ENCODE results near the gene AMFR.

The AMFR gene

DNA sequence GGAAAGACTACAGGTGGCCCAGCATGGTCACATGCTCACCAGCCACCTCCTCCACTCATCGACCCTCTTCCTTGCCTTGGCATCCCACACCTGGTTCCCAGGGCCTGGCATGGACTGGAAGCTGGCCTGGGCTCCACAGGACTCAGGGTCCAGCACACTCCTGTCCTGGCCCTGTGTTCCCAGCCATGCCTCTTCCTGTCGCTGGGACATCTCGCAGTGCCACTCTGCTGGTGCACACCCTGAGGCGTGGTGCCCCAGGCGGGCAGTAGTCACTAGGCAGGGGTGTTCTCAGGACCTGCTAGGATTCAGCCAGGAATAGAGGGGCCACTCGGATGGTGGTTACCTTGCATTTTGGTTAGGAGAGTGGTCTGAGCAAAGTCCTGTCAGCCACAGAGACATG lies 99.4 kb downstream of the AMFR start:
- CTCF ChIA-PET = interaction anchor here (0.8 to 1.3 kb wide), 2 partner anchors 8 to 30 kb away, joined by 3 to 5 read pairs; no protein-coding TSS in a partner anchor
- no peak for TF ChIP-seq ZNF394 (tag by site-specific recombination; IDR thresholded peaks at IDR 0.05; ENCODE audit: borderline replicate concordance)
- no peak overlapping the region for H3K27ac ChIP-seq (ENCODE audit: extremely low read depth, low read depth, low read length)

DNA sequence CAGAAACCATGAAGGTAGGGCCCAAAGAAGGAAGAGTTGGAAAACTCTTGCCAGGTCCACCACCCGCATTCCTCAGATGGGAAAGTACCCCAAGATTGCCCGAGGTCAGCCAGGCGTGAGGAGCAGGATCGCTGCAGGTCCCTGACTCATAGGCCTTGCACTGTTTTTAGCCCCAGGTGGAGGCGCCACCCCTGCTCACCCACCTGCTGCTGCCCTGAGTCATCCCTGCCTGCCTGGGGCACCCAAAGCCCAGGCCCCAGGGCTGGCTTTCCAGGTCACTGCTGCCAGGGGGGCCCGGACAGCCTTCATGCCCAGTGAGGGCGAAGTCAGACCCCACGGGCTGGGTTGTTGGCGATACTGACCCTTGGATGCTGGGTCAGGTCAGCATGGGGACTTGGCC lies 100.9 kb downstream of the AMFR start:
- H3K27ac ChIP-seq (ENCODE audit: extremely low read depth, low read depth, low read length) = no peak overlapping the region
- ChIA-PET CTCF (interaction anchor here (1.3 kb wide), 1 partner anchor 13 kb away, joined by 3 read pairs; no protein-coding TSS in a partner anchor), POLR2A (no interaction called here)
- H3K36me3 ChIP-seq (ENCODE audit: control insufficient read depth in 2 of 2, insufficient read depth in 1 of 2, low read length in 2 of 2) = no peaks in the 10 kb centered on the region
- no peaks in the 10 kb centered on the region for H3K9me3 ChIP-seq (ENCODE audit: control insufficient read depth, insufficient read depth, low read depth, low read length)
- H3K4me1 ChIP-seq (ENCODE audit: control insufficient read depth, insufficient read depth, low read length) = no peaks in the 10 kb centered on the region
- no peak for TF ChIP-seq ZNF211 (tag by site-specific recombination; IDR thresholded peaks at IDR 0.05; ENCODE audit: low read depth)
- TF ChIP-seq, protein P1, sequence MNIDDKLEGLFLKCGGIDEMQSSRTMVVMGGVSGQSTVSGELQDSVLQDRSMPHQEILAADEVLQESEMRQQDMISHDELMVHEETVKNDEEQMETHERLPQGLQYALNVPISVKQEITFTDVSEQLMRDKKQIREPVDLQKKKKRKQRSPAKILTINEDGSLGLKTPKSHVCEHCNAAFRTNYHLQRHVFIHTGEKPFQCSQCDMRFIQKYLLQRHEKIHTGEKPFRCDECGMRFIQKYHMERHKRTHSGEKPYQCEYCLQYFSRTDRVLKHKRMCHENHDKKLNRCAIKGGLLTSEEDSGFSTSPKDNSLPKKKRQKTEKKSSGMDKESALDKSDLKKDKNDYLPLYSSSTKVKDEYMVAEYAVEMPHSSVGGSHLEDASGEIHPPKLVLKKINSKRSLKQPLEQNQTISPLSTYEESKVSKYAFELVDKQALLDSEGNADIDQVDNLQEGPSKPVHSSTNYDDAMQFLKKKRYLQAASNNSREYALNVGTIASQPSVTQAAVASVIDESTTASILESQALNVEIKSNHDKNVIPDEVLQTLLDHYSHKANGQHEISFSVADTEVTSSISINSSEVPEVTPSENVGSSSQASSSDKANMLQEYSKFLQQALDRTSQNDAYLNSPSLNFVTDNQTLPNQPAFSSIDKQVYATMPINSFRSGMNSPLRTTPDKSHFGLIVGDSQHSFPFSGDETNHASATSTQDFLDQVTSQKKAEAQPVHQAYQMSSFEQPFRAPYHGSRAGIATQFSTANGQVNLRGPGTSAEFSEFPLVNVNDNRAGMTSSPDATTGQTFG (tag by site-specific recombination; IDR thresholded peaks at IDR 0.05; ENCODE audit: borderline replicate concordance) = no peak
- TF ChIP-seq ZIC2 (tag by site-specific recombination; IDR thresholded peaks at IDR 0.05) = peak; percentile 38; the same call in 1 of the 2 replicates
- TF ChIP-seq ZBTB8A (tag by site-specific recombination; IDR thresholded peaks at IDR 0.05) = no peak
- TF ChIP-seq SCRT2 (tag by site-specific recombination; IDR thresholded peaks at IDR 0.05) = peak; percentile 60
- no peak for TF ChIP-seq ZNF624 (tag by site-specific recombination; IDR thresholded peaks at IDR 0.05)
- no peak overlapping the region for H3K4me3 ChIP-seq (ENCODE audit: low read depth, low read length)

More for the DNA sequence above, 99.4 kb downstream of the AMFR start:
- Histone ChIP-seq H3K4me3 (ENCODE audit: low read depth, low read length) (no peak overlapping the region), H3K36me3 (ENCODE audit: control insufficient read depth in 2 of 2, insufficient read depth in 1 of 2, low read length in 2 of 2) (no peaks in the 10 kb centered on the region), H3K4me1 (ENCODE audit: control insufficient read depth, insufficient read depth, low read length) (no peaks in the 10 kb centered on the region), H3K9me3 (ENCODE audit: control insufficient read depth, insufficient read depth, low read depth, low read length) (no peaks in the 10 kb centered on the region)
- POLR2A ChIA-PET = no interaction called here

DNA sequence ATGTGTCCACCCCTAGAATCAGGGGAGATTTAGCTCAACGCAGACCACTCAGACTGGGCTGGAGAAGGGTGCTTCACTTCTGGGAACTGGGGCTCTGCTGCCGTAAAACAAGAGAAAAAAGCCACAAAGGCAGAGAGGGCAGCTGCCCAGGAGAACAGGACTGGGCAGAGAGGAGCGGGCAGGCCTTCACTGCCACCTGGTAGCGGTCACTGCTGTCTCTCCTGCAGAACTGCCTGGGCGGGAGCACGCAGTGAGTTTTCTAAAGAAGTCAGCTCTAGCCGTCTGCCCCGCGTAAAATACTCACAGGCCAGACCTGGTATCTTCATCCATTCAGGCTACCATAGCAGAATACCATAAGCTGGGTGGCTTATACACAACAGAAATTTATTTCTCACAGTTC lies 103.8 kb downstream of the AMFR start:
- Histone ChIP-seq H3K36me3 (ENCODE audit: control insufficient read depth in 2 of 2, insufficient read depth in 1 of 2, low read length in 2 of 2) (no peaks in the 10 kb centered on the region), H3K4me3 (ENCODE audit: low read depth, low read length) (no peak overlapping the region), H3K27ac (ENCODE audit: extremely low read depth, low read depth, low read length) (no peak overlapping the region), H3K9me3 (ENCODE audit: control insufficient read depth, insufficient read depth, low read depth, low read length) (no peaks in the 10 kb centered on the region), H3K4me1 (ENCODE audit: control insufficient read depth, insufficient read depth, low read length) (no peaks in the 10 kb centered on the region)
- CTCF ChIA-PET = interaction anchor here (1.4 kb wide), 2 partner anchors 35 to 281 kb away, joined by 3 to 4 read pairs; no protein-coding TSS in a partner anchor
- TF ChIP-seq, protein P2, sequence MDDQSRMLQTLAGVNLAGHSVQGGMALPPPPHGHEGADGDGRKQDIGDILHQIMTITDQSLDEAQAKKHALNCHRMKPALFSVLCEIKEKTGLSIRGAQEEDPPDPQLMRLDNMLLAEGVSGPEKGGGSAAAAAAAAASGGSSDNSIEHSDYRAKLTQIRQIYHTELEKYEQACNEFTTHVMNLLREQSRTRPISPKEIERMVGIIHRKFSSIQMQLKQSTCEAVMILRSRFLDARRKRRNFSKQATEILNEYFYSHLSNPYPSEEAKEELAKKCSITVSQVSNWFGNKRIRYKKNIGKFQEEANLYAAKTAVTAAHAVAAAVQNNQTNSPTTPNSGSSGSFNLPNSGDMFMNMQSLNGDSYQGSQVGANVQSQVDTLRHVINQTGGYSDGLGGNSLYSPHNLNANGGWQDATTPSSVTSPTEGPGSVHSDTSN (CRISPR knock-in tag; IDR thresholded peaks at IDR 0.05) = no peak
- TF ChIP-seq, protein P3, sequence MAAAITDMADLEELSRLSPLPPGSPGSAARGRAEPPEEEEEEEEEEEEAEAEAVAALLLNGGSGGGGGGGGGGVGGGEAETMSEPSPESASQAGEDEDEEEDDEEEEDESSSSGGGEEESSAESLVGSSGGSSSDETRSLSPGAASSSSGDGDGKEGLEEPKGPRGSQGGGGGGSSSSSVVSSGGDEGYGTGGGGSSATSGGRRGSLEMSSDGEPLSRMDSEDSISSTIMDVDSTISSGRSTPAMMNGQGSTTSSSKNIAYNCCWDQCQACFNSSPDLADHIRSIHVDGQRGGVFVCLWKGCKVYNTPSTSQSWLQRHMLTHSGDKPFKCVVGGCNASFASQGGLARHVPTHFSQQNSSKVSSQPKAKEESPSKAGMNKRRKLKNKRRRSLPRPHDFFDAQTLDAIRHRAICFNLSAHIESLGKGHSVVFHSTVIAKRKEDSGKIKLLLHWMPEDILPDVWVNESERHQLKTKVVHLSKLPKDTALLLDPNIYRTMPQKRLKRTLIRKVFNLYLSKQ (tag by site-specific recombination; IDR thresholded peaks at IDR 0.05; ENCODE audit: borderline replicate concordance) = no peak
- no peak for TF ChIP-seq ZBTB21 (tag by site-specific recombination; IDR thresholded peaks at IDR 0.05)
- TF ChIP-seq, protein P4, sequence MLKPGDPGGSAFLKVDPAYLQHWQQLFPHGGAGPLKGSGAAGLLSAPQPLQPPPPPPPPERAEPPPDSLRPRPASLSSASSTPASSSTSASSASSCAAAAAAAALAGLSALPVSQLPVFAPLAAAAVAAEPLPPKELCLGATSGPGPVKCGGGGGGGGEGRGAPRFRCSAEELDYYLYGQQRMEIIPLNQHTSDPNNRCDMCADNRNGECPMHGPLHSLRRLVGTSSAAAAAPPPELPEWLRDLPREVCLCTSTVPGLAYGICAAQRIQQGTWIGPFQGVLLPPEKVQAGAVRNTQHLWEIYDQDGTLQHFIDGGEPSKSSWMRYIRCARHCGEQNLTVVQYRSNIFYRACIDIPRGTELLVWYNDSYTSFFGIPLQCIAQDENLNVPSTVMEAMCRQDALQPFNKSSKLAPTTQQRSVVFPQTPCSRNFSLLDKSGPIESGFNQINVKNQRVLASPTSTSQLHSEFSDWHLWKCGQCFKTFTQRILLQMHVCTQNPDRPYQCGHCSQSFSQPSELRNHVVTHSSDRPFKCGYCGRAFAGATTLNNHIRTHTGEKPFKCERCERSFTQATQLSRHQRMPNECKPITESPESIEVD (tag by site-specific recombination; IDR thresholded peaks at IDR 0.05) = no peak
- TF ChIP-seq ZNF433 (tag by site-specific recombination; IDR thresholded peaks at IDR 0.05; ENCODE audit: low read depth) = no peak
- TF ChIP-seq, protein P5, sequence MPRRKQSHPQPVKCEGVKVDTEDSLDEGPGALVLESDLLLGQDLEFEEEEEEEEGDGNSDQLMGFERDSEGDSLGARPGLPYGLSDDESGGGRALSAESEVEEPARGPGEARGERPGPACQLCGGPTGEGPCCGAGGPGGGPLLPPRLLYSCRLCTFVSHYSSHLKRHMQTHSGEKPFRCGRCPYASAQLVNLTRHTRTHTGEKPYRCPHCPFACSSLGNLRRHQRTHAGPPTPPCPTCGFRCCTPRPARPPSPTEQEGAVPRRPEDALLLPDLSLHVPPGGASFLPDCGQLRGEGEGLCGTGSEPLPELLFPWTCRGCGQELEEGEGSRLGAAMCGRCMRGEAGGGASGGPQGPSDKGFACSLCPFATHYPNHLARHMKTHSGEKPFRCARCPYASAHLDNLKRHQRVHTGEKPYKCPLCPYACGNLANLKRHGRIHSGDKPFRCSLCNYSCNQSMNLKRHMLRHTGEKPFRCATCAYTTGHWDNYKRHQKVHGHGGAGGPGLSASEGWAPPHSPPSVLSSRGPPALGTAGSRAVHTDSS (tag by site-specific recombination; IDR thresholded peaks at IDR 0.05) = no peak
- TF ChIP-seq ZNF707 (tag by site-specific recombination; IDR thresholded peaks at IDR 0.05) = no peak
- TF ChIP-seq ZNF324 (tag by site-specific recombination; IDR thresholded peaks at IDR 0.05) = no peak
- TF ChIP-seq ZNF544 (tag by site-specific recombination; IDR thresholded peaks at IDR 0.05) = no peak
- no peak for TF ChIP-seq ZNF155 (tag by site-specific recombination; IDR thresholded peaks at IDR 0.05)
- no peak for TF ChIP-seq HIC1 (tag by site-specific recombination; IDR thresholded peaks at IDR 0.05)
- POLR2A ChIA-PET = no interaction called here
